AG09319 (cell line): ENCODE results near the gene TNFAIP2.

Experiments
- DNase-seq: peaks from one replicate; pipeline ENCODE4 v3.0.0-alpha.2; 2010; ENCODE audit warnings: low read depth; ENCODE audit errors: extremely low read depth
- TF ChIP-seq, protein P1 (sequence below): IDR thresholded peaks from 2 replicates; pipeline ENCODE4 v1.5.1; 2011; ENCODE audit warnings: low read depth, mild to moderate bottlenecking, inconsistent platforms, low read length, moderate library complexity

The TNFAIP2 gene

DNA sequence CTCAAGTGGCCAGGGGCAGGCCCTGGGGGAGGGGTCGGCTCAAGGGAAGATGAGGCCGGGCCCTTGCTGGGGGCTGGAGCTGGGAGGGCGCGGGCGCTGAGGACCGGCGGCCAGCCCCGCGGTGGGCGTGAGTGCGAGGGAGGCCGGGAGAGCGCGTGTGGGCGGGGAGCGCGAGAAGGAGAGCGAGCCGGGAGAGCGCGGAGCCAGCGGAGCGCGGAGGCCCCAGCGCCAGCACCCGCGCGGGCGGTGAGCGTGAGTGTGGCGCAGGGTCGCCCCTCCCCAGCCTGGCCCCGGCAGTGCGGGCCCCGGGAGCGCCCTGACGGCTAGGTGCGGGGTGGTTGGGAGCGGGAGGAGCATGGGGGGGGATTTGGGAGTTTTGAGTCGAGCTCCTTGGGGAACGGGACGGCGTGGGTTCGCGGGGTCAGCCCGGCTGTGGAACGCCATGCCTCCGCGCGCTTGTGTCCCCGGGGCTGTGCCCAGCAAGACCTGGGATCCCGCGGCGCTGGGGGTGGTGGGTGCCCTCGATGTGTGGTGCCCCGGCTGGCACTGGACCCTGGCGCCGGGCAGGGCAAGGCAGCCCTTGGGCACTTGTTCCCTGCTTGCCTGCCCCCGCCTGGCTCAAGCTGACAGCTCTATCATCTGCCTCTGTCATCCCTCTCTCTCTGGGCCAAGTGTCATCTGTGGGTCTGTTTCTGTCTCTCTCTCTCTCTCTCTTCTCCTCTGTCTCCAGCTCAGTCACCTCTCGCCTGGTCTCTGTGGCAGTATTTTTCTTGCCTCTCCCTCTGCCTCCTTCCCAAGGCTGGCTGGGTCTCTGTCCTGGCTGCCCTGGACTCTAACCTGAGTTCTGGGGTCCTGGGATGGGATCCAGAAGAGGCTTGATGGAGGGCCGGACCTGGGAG lies 39.0 kb upstream of the TNFAIP2 start, which contains the start of gene LBHD2:
LBHD2 (plus strand) TSS at position 190 of the 899 bp plus-strand sequence. CDS start 1,803 bp downstream, outside the sequence.
- DNase-seq, result no peak
- TF ChIP-seq, protein P1, sequence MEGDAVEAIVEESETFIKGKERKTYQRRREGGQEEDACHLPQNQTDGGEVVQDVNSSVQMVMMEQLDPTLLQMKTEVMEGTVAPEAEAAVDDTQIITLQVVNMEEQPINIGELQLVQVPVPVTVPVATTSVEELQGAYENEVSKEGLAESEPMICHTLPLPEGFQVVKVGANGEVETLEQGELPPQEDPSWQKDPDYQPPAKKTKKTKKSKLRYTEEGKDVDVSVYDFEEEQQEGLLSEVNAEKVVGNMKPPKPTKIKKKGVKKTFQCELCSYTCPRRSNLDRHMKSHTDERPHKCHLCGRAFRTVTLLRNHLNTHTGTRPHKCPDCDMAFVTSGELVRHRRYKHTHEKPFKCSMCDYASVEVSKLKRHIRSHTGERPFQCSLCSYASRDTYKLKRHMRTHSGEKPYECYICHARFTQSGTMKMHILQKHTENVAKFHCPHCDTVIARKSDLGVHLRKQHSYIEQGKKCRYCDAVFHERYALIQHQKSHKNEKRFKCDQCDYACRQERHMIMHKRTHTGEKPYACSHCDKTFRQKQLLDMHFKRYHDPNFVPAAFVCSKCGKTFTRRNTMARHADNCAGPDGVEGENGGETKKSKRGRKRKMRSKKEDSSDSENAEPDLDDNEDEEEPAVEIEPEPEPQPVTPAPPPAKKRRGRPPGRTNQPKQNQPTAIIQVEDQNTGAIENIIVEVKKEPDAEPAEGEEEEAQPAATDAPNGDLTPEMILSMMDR, result no peak

DNA sequence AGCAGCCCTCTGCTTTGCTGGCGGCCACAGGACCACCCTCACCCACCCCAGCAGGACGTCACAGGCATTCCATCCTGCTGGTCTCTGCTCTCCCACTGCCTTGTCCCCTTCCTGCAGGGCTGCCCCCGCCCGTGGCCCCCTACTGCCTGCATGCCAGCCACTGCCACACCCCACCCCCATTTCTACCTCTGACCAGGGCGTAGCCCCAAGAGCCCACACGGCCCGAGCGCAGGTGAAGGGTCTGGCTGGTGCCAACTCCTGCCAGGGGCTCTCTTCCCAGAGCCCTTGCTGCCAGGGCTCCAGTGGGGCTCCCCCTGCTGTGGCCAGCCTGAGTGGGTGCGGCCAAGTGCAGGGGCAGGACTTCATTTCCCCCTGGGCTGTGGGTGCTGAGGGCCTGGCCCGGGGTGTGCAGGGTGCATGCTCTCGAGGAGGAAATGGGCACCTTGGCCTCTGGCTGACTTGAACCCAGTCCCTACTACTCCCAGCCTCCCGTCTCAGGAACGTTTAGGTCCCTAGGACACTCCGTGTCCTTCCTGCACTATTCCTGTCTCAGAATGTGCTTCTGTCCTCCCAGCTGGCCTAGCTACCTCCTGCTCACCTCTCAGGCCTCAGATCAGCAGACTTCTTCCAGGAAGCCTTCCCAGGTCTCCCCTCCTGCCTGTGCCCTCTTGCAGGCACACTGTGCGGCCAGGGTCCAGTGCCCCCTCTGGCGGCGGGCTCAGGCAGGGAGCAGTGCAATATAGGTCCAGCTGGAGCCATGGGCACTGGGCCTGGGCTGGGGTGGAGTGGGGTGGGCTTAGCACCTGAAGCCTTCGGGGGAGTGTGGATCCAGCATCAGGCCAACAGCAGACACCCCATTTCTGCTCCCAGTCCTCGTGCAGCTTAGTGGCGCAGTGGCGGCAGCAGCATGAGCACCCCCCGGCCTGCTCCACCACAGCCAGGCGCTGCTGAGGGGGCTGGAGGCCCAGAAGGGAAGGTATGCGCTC lies 37.9 kb upstream of the TNFAIP2 start:
- no peak for DNase-seq
- TF ChIP-seq, protein P1, result peak; percentile 1

DNA sequence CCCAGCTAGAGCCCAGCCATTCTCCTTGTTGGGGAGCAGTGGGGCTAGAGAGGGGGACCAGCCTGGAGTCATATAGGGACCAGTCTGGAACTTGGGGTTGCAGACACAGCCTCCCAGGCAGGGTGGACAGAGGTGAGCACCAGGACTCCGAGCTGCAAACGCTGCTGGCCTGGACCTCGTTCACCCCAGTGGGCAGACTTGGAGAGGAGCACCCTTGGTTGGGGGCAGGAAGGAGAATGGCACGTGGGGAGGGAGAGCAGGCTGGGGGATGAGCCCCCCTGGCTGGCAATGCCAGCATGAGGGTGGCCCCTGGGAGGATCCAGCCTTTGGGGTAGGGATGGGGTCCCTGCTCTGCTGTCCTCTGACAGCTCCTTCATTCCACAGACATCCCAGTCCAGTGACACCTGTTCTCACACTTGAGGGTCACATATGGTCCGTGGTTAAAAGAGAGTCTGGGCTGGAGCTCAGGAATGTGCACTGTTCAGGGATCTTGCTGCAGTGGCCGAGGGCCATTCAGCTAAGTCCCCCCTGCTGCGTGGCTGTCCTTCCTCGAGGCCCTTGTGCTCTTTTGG lies 36.4 kb upstream of the TNFAIP2 start:
- DNase-seq, result no peak

DNA sequence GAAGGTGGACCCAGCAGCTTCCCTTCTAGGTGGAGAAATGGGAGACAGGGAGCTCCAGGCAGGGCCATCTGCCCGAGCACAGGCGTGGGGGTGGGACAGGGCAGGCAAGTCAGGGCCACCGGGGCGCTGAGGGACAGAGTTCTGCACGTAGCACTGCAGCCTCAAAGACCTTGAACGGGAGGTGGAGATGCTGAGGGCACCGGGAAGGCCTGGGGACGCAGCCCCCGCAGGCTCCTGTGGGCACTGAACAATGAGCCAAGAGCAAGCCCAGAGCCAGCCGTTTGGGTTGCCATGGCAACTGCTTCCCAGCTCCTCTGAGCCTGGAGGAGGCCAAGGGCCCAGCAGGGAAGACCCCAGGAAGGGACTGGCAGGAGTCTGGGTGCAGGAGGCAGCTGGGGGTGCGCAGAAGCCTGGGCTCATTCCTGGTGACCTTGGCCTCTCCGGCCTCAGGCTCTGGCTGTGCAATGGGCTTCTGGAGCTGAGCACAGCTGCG lies 35.9 kb upstream of the TNFAIP2 start:
- DNase-seq, result no peak
- TF ChIP-seq, protein P1, result no peak

More for the DNA sequence above, 36.4 kb upstream of the TNFAIP2 start:
- TF ChIP-seq, protein P1, result no peak

DNA sequence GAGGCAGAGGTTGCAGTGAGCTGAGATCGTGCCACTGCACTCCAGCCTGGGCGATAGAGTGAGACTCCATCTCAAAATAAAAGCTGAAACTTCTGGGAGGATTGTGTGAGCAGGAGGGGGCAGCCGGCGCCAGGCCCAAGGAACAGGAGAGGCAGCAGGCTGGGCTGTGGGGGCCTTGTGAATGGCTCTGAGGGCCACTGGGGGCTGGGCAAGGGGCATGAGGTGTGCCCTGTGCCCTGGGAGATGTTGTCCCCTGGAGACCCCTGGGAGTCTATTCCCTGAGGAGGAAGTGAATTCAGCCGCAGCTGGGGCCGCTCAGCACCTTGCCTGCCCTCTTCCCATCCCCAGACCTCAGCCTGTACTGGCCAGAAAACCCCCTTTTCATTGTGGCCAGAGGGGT lies 34.3 kb upstream of the TNFAIP2 start:
- DNase-seq, result no peak
- TF ChIP-seq, protein P1, result no peak

DNA sequence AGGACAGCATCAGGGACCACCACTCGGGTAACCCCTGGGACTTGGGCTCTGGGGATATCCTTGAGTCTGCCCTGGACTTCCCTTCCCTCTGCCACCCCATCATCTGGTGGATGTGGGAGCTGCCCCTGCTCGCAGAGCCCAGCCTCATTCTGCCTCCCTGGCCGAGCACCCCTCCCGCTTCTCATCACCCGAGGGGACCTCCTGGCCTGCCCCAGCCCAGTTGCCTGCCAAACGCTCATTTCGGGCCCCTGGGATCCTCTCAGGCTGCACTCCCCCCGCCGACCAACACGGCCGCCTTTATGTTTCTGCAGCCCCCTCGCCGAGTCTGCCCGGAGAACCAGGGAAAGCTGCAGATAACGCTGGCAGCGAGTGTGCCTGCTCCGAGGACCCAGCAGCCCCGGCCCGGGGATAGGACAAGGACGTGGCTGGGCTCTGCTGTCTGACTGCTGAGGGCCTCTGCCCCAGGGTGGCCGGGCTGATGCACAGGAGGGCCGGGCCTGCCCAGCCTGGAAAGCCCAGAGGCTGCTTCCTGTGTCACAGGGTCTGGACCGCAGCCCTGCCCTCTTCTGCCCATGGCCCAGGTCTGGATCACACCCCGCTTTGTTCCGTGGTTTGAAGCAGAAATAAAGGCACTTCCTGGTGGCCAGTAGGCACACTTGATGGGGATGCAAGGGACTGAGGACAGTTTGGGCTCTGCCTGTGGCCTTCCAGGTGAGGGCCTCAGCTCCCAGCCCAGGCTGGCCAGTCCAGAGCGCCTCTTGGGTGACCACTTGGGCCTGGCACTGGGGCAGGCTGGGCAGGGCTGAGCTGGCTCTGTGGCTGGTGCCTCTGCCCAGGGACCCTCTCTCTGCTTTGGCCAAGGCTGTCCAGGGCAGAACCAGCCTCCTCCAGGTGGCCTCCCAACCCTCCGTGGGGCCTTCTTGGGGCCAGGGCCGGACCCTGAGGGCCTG lies 33.6 kb upstream of the TNFAIP2 start:
- TF ChIP-seq, protein P1, result no peak
- no peak for DNase-seq
